ENCODE measurements around the gene INPP5D. TPM values are rescaled to one million over a fixed set of nuclear protein-coding genes. Genes with fewer than 3 reads are reported as not detected.

INPP5D gene
- total RNA-seq, 1 donor, result under 0.01 TPM

DNA sequence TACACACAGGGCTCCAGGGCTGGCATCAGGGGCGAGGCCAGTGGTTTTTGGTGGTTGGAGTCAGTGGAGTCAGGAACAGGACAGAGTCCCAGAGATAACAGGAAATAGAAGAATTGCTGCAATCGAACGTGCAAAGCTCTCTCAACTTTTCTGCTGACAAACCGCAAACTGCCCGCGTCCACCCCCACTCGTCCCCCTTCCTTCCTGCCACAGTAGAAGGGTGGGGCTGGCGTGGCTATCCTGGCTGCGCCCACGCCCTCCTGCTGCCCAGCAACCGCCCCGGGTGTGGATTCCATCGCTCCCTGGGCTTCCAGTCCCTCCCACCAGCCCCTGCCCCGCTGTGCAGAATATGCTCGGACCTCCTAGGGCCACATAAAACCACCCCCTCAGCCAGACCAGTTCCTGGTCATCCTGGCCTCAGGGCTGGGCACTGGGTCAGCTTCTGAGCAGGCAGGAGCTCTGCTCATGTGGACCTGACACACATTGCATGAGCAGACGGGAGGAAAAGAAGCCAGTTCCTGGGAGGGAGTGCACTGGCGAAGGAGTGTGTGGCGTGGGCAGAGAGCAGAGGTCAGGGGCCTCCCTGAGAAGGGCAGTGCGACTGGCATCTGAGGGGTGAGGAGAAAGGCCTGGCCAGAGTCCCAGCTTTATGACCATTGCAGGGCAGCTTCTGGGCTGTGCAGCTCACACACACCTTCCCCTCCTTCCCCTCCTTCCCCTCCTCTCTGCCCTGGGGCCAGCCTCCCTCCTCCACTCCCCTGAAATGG is 105.9 kb downstream of the INPP5D start:
- H3K4me3 ChIP-seq (ENCODE audit: insufficient read depth, low read length), result peak overlapping the region; percentile 39
- H3K27me3 ChIP-seq (ENCODE audit: insufficient read depth, low read length), result no peaks in the 10 kb centered on the region
- H3K4me2 ChIP-seq (ENCODE audit: insufficient read depth, low read length), result peak overlapping the region; percentile 69
- H4K20me1 ChIP-seq (ENCODE audit: insufficient read depth, low read length), result no peaks in the 10 kb centered on the region
- peak; percentile 91 for DNase-seq (ENCODE audit: insufficient read length, low spot score, missing footprints)
- peak overlapping the region; percentile 75 for H2AFZ ChIP-seq (ENCODE audit: low read length)
- TF ChIP-seq, protein P1, sequence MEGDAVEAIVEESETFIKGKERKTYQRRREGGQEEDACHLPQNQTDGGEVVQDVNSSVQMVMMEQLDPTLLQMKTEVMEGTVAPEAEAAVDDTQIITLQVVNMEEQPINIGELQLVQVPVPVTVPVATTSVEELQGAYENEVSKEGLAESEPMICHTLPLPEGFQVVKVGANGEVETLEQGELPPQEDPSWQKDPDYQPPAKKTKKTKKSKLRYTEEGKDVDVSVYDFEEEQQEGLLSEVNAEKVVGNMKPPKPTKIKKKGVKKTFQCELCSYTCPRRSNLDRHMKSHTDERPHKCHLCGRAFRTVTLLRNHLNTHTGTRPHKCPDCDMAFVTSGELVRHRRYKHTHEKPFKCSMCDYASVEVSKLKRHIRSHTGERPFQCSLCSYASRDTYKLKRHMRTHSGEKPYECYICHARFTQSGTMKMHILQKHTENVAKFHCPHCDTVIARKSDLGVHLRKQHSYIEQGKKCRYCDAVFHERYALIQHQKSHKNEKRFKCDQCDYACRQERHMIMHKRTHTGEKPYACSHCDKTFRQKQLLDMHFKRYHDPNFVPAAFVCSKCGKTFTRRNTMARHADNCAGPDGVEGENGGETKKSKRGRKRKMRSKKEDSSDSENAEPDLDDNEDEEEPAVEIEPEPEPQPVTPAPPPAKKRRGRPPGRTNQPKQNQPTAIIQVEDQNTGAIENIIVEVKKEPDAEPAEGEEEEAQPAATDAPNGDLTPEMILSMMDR (IDR thresholded peaks at IDR 0.05; ENCODE audit: extremely low read depth, low read depth, low read length), result no peak
- H3K4me1 ChIP-seq (ENCODE audit: insufficient read depth, low read length), result peaks cover 11% of the 10 kb centered on the region
- H3K27ac ChIP-seq (ENCODE audit: low read depth, low read length), result peak overlapping the region; percentile 10
- no peaks in the 10 kb centered on the region for H3K9me3 ChIP-seq (ENCODE audit: low read depth, low read length)
- no peaks in the 10 kb centered on the region for H3K36me3 ChIP-seq (ENCODE audit: insufficient read depth, low read length)
- H3K79me2 ChIP-seq (ENCODE audit: insufficient read depth, low read length), result no peaks in the 10 kb centered on the region

DNA sequence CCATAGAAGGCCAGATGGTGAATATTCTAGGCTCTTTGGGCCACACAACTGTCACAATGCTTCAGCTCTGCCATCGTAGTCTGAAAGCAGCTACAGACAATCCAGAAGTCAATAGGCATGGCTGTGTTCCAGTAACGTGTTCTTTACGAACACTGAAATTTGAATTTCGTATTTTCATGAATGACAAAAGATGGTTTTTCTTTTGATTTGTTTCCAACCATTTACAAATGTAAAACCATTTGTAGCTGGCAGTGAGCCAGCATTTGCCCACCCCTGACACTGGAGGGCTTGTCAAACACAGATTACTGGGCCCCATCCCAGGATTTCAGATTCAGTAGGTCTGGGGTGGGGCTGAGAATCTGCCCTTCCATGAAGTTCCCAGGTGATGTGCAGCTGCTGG is 108.3 kb downstream of the INPP5D start:
- TF ChIP-seq, protein P1 (IDR thresholded peaks at IDR 0.05; ENCODE audit: extremely low read depth, low read depth, low read length), result no peak
- no peaks in the 10 kb centered on the region for H3K27me3 ChIP-seq (ENCODE audit: insufficient read depth, low read length)
- peaks cover 11% of the 10 kb centered on the region for H3K4me1 ChIP-seq (ENCODE audit: insufficient read depth, low read length)
- H3K27ac ChIP-seq (ENCODE audit: low read depth, low read length), result no peak overlapping the region
- no peaks in the 10 kb centered on the region for H3K79me2 ChIP-seq (ENCODE audit: insufficient read depth, low read length)
- H2AFZ ChIP-seq (ENCODE audit: low read length), result no peak overlapping the region
- H3K36me3 ChIP-seq (ENCODE audit: insufficient read depth, low read length), result no peaks in the 10 kb centered on the region
- H3K4me3 ChIP-seq (ENCODE audit: insufficient read depth, low read length), result no peak overlapping the region
- no peaks in the 10 kb centered on the region for H3K9me3 ChIP-seq (ENCODE audit: low read depth, low read length)
- H4K20me1 ChIP-seq (ENCODE audit: insufficient read depth, low read length), result no peaks in the 10 kb centered on the region
- DNase-seq (ENCODE audit: insufficient read length, low spot score, missing footprints), result no peak
- no peak overlapping the region for H3K4me2 ChIP-seq (ENCODE audit: insufficient read depth, low read length)

DNA sequence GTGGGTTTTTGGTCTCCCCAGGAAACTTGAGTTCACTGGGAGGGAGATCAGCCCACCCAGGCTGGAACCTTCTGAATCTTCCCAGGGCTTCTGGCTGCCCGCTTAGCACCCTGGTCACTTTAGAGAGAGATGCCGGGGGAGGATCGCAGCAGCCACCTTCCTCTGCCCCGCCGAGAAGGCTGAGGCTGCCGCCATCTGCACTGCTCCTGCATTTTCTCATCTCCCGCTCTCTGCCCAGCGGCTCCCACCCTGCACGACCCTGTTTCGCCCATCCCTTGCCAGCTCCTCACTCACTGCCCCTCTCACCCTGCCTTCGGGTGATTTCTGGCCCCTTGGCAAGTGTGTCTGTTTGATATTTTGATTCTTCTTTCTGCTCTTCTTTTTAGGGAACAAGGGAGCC is 108.8 kb downstream of the INPP5D start:
- TF ChIP-seq, protein P1 (IDR thresholded peaks at IDR 0.05; ENCODE audit: extremely low read depth, low read depth, low read length), result no peak
- Histone ChIP-seq H3K27ac (ENCODE audit: low read depth, low read length) (no peak overlapping the region), H4K20me1 (ENCODE audit: insufficient read depth, low read length) (no peaks in the 10 kb centered on the region), H3K4me1 (ENCODE audit: insufficient read depth, low read length) (peaks cover 11% of the 10 kb centered on the region), H3K4me3 (ENCODE audit: insufficient read depth, low read length) (no peak overlapping the region), H3K36me3 (ENCODE audit: insufficient read depth, low read length) (no peaks in the 10 kb centered on the region), H3K79me2 (ENCODE audit: insufficient read depth, low read length) (no peaks in the 10 kb centered on the region), H3K4me2 (ENCODE audit: insufficient read depth, low read length) (no peak overlapping the region), H3K27me3 (ENCODE audit: insufficient read depth, low read length) (no peaks in the 10 kb centered on the region), H3K9me3 (ENCODE audit: low read depth, low read length) (no peaks in the 10 kb centered on the region), H2AFZ (ENCODE audit: low read length) (no peak overlapping the region)
- peak; percentile 32 for DNase-seq (ENCODE audit: insufficient read length, low spot score, missing footprints)

DNA sequence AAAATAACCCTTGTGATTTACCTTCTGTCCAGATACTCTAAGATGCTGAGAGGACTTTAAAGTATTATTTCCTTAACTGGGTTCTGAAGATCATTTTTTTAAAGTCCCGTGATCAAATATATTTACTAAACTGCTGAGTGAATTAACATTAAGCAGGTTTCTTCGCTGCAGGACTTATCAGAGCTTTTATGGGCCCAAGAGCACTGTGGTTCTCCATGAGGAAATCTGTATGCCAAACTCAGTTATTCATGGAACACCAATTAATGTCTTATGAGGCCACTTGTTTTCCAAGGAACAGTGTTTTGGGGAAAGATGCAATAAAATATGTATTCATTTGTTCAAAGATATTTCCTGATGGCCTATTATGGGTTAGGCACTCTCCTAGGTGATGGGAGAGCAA is 111.2 kb downstream of the INPP5D start:
- H4K20me1 ChIP-seq (ENCODE audit: insufficient read depth, low read length), result no peaks in the 10 kb centered on the region
- TF ChIP-seq, protein P1 (IDR thresholded peaks at IDR 0.05; ENCODE audit: extremely low read depth, low read depth, low read length), result no peak

More for the DNA sequence above, 111.2 kb downstream of the INPP5D start:
- Histone ChIP-seq H3K27me3 (ENCODE audit: insufficient read depth, low read length) (no peaks in the 10 kb centered on the region), H3K27ac (ENCODE audit: low read depth, low read length) (no peak overlapping the region), H2AFZ (ENCODE audit: low read length) (no peak overlapping the region), H3K4me2 (ENCODE audit: insufficient read depth, low read length) (no peak overlapping the region), H3K4me1 (ENCODE audit: insufficient read depth, low read length) (peaks cover 3% of the 10 kb centered on the region), H3K4me3 (ENCODE audit: insufficient read depth, low read length) (no peak overlapping the region), H3K36me3 (ENCODE audit: insufficient read depth, low read length) (no peaks in the 10 kb centered on the region), H3K79me2 (ENCODE audit: insufficient read depth, low read length) (no peaks in the 10 kb centered on the region), H3K9me3 (ENCODE audit: low read depth, low read length) (no peaks in the 10 kb centered on the region)
- no peak for DNase-seq (ENCODE audit: insufficient read length, low spot score, missing footprints)
